HL-60 (cell line): ENCODE measurements around the gene PIP4K2A.

Source experiments
- DNase-seq, 2 experiments: peaks; one replicate each; pipeline ENCODE4 v3.0.0-alpha.2; 2010 to 2020; ENCODE audit warnings: low read depth in 1 of 2, low spot score in 1 of 2
- H3K27ac ChIP-seq: fragments of 250-450 bp; sonication (Bioruptor Pico); replicated peaks from 2 replicates; pipeline ENCODE4 v1.5.1; 2020; ENCODE audit warnings: mild to moderate bottlenecking, moderate library complexity
- H3K27me3 ChIP-seq: fragments of 250-450 bp; sonication (Bioruptor Pico); 2 replicates; pipeline ENCODE4 v1.5.1; 2021; ENCODE audit warnings: mild to moderate bottlenecking, moderate library complexity; ENCODE audit not compliant: insufficient read depth, poor library complexity, severe bottlenecking
- H3K4me3 ChIP-seq: replicated peaks from 2 replicates; pipeline ENCODE4 v1.5.1; 2011; ENCODE audit warnings: mild to moderate bottlenecking, control low read depth, low read length; ENCODE audit not compliant: insufficient read depth
- GABPA ChIP-seq: IDR thresholded peaks from 2 replicates; pipeline ENCODE4 v1.6.1; 2012; ENCODE audit warnings: low read depth
- POLR2AphosphoS5 ChIP-seq: IDR thresholded peaks from 2 replicates; pipeline ENCODE4 v1.6.1; 2012; ENCODE audit warnings: low read depth
- SPI1 ChIP-seq: IDR thresholded peaks from 2 replicates; pipeline ENCODE4 v1.6.1; 2012; ENCODE audit warnings: low read depth, mild to moderate bottlenecking, borderline replicate concordance
- TF ChIP-seq, protein P1 (sequence below): IDR thresholded peaks from one replicate; pipeline ENCODE4 v1.5.1; 2011; ENCODE audit warnings: low read length, control low read depth, inconsistent platforms; ENCODE audit not compliant: insufficient read depth
- TF ChIP-seq, protein P2 (sequence below): IDR thresholded peaks from 2 replicates; pipeline ENCODE4 v1.6.1; 2012; ENCODE audit warnings: low read depth; ENCODE audit not compliant: insufficient replicate concordance

The PIP4K2A gene

DNA sequence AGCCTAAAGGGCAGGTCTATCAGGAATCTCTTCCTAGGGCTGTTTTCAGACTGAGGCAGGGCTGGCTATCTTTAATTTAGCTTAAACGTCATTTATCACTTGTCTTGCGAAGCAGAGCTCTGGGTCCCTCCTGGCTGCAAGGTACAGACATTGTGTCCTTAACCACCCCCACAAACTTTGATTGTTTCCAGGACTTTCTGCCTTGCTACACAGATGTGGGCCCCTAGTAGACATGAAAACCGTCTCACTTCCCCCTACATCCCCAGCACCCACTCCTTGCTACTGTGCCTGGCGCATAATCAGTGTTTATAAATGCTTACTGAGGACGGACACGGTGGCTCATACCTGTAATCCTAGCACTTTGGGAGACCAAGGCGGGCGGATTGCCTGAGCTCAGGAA, 54.5 kb downstream of the PIP4K2A start:
- DNase-seq = no peak
- Histone ChIP-seq H3K27ac (no peak overlapping the region), H3K4me3 (no peak overlapping the region), H3K27me3 (no peaks in the 10 kb centered on the region)
- TF ChIP-seq GABPA (no peak), SPI1 (no peak), POLR2AphosphoS5 (no peak)
- TF ChIP-seq, protein P1, sequence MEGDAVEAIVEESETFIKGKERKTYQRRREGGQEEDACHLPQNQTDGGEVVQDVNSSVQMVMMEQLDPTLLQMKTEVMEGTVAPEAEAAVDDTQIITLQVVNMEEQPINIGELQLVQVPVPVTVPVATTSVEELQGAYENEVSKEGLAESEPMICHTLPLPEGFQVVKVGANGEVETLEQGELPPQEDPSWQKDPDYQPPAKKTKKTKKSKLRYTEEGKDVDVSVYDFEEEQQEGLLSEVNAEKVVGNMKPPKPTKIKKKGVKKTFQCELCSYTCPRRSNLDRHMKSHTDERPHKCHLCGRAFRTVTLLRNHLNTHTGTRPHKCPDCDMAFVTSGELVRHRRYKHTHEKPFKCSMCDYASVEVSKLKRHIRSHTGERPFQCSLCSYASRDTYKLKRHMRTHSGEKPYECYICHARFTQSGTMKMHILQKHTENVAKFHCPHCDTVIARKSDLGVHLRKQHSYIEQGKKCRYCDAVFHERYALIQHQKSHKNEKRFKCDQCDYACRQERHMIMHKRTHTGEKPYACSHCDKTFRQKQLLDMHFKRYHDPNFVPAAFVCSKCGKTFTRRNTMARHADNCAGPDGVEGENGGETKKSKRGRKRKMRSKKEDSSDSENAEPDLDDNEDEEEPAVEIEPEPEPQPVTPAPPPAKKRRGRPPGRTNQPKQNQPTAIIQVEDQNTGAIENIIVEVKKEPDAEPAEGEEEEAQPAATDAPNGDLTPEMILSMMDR = no peak
- TF ChIP-seq, protein P2, sequence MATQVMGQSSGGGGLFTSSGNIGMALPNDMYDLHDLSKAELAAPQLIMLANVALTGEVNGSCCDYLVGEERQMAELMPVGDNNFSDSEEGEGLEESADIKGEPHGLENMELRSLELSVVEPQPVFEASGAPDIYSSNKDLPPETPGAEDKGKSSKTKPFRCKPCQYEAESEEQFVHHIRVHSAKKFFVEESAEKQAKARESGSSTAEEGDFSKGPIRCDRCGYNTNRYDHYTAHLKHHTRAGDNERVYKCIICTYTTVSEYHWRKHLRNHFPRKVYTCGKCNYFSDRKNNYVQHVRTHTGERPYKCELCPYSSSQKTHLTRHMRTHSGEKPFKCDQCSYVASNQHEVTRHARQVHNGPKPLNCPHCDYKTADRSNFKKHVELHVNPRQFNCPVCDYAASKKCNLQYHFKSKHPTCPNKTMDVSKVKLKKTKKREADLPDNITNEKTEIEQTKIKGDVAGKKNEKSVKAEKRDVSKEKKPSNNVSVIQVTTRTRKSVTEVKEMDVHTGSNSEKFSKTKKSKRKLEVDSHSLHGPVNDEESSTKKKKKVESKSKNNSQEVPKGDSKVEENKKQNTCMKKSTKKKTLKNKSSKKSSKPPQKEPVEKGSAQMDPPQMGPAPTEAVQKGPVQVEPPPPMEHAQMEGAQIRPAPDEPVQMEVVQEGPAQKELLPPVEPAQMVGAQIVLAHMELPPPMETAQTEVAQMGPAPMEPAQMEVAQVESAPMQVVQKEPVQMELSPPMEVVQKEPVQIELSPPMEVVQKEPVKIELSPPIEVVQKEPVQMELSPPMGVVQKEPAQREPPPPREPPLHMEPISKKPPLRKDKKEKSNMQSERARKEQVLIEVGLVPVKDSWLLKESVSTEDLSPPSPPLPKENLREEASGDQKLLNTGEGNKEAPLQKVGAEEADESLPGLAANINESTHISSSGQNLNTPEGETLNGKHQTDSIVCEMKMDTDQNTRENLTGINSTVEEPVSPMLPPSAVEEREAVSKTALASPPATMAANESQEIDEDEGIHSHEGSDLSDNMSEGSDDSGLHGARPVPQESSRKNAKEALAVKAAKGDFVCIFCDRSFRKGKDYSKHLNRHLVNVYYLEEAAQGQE = no peak

DNA sequence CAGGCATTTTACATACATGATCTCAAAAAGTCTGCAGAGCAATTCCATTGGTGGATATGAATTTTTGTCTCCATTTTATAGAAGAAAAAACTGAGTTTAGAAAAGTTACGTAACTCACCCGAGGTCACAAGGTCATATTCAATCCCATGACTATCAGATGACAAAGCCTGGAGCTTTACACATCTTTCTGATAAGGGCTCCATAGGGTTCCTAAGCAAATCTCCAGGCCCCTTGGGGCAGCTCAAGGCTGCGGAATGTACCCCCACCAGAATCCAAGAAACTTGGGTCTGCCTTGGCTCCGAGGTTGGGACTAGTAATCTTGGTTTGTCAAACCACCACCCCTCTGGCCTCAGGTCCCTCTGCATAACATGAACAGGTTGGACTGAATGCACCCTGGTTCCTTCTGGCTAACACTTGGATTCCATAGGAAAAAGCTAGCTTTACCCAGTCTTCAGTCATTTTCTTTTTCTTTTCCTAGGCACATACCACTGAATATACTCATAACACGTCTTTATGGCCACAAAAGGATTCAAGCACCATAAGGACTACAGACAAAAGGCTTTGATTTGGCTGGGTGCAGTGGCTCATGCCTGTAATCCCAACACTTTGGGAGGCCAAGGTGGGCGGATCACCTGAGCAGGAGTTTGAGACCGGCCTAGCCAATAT, 55.5 kb downstream of the PIP4K2A start:
- H3K27me3 ChIP-seq = no peaks in the 10 kb centered on the region
- H3K27ac ChIP-seq = no peak overlapping the region
- no peak for DNase-seq
- no peak for TF ChIP-seq POLR2AphosphoS5
- no peak for TF ChIP-seq SPI1
- no peak for TF ChIP-seq GABPA
- TF ChIP-seq, protein P1 = no peak
- TF ChIP-seq, protein P2 = no peak
- no peak overlapping the region for H3K4me3 ChIP-seq

DNA sequence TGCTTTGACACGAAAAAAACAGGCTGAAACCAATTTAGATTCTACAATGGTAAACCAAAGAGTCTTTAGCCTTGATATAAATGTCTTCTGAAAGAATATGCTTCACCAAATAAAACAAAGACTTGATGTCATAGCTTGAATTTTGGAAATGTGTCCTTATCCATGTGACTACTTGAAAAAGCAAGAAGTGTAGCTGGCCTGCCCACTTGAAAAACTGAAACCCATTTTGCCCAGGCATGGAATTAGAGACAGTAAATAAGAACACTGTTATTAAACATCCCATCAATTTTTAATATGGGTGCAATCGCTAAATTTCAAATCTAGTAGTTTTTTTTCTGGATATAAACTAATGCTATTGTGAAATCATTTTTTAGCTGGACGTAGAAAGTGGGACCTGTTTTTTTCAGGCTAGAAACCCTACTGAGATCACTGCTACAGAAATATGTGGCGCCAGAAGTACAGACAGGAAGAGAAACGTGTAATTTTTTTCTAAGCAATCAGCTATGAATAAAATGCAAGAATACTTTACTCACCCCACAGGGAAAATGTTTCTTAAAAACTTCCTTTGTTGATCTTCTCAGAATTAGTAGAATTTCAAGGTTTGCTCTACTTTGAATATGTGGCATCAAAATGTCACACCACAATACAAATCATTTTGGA, 56.7 kb downstream of the PIP4K2A start:
- H3K27me3 ChIP-seq = no peaks in the 10 kb centered on the region
- no peak for TF ChIP-seq SPI1
- TF ChIP-seq, protein P2 = no peak
- no peak for TF ChIP-seq GABPA
- TF ChIP-seq POLR2AphosphoS5 = no peak
- TF ChIP-seq, protein P1 = no peak
- no peak overlapping the region for H3K4me3 ChIP-seq
- DNase-seq = no peak
- H3K27ac ChIP-seq = no peak overlapping the region
